HEK293T (cell line): ENCODE measurements around the gene EFNA5.

Experiments used
- CTCF ChIA-PET: fragments of 350-600 bp; formaldehyde crosslinking; extraction: SDS; loops from one replicate; lab custom pipeline; 2021; ENCODE audit warnings: antibody characterized with exemption, inconsistent platforms; lab: Yijun Ruan, JAX
- POLR2A ChIA-PET: fragments of 350-600 bp; formaldehyde crosslinking; extraction: SDS; loops from one replicate; lab custom pipeline; 2020; ENCODE audit warnings: antibody characterized with exemption, inconsistent platforms; lab: Yijun Ruan, JAX
- DNase-seq: peaks from one replicate; pipeline ENCODE4 v3.0.0; 2012; ENCODE audit warnings: mixed read lengths; ENCODE audit errors: extremely low spot score
- ARNT ChIP-seq: fragments of 450-650 bp; IDR thresholded peaks from 2 replicates; pipeline ENCODE4 v1.6.1; 2017; ENCODE audit warnings: mild to moderate bottlenecking
- BHLHE40 ChIP-seq: fragments of 450-650 bp; IDR thresholded peaks from 2 replicates; pipeline ENCODE4 v1.6.1; 2016; ENCODE audit warnings: mild to moderate bottlenecking, moderate library complexity, borderline replicate concordance
- CTBP1 ChIP-seq: fragments of 450-650 bp; IDR thresholded peaks from 2 replicates; pipeline ENCODE4 v1.6.1; 2016; ENCODE audit warnings: borderline replicate concordance
- ELF4 ChIP-seq: fragments of 450-650 bp; IDR thresholded peaks from 2 replicates; pipeline ENCODE4 v1.6.1; 2017; ENCODE audit warnings: antibody characterized with exemption
- FOXA1 ChIP-seq: fragments of 450-650 bp; IDR thresholded peaks from 2 replicates; pipeline ENCODE4 v1.6.1; 2016; ENCODE audit warnings: mild to moderate bottlenecking
- FOXK2 ChIP-seq: fragments of 450-650 bp; IDR thresholded peaks from 2 replicates; pipeline ENCODE4 v1.6.1; 2016; ENCODE audit warnings: mild to moderate bottlenecking
- FOXM1 ChIP-seq: fragments of 450-650 bp; IDR thresholded peaks from 2 replicates; pipeline ENCODE4 v1.6.1; 2017; ENCODE audit warnings: mild to moderate bottlenecking, borderline replicate concordance
- HDGF ChIP-seq: fragments of 450-650 bp; IDR thresholded peaks from 2 replicates; pipeline ENCODE4 v1.6.1; 2017; ENCODE audit warnings: antibody characterized with exemption, borderline replicate concordance
- L3MBTL2 ChIP-seq: fragments of 450-650 bp; conservative IDR thresholded peaks from 2 replicates; pipeline ENCODE4 v1.6.1; 2016; ENCODE audit warnings: mild to moderate bottlenecking
- LEF1 ChIP-seq: fragments of 450-650 bp; IDR thresholded peaks from 2 replicates; pipeline ENCODE4 v1.6.1; 2017; ENCODE audit warnings: mild to moderate bottlenecking, borderline replicate concordance
- NFRKB ChIP-seq: fragments of 450-650 bp; IDR thresholded peaks from 2 replicates; pipeline ENCODE4 v1.6.1; 2016; ENCODE audit warnings: mild to moderate bottlenecking, moderate library complexity
- PKNOX1 ChIP-seq: fragments of 450-650 bp; IDR thresholded peaks from 2 replicates; pipeline ENCODE4 v1.6.1; 2016
- SP1 ChIP-seq: fragments of 450-650 bp; IDR thresholded peaks from 2 replicates; pipeline ENCODE4 v1.6.1; 2017
- SUZ12 ChIP-seq: fragments of 450-650 bp; IDR thresholded peaks from 2 replicates; pipeline ENCODE4 v1.6.1; 2016; ENCODE audit warnings: mild to moderate bottlenecking
- TARDBP ChIP-seq: fragments of 450-650 bp; IDR thresholded peaks from 2 replicates; pipeline ENCODE4 v1.6.1; 2016
- ZNF384 ChIP-seq: fragments of 450-650 bp; IDR thresholded peaks from 2 replicates; pipeline ENCODE4 v1.6.1; 2016

Gene EFNA5

GRCh38 chr5:107460789-107461188, 209.9 kb downstream of the EFNA5 start:
- POLR2A ChIA-PET, result no interaction called here
- TF ChIP-seq NFRKB, result no peak
- no peak for TF ChIP-seq TARDBP
- no peak for TF ChIP-seq ARNT
- no peak for TF ChIP-seq FOXA1
- no peak for TF ChIP-seq BHLHE40
- TF ChIP-seq ELF4, result no peak
- no peak for TF ChIP-seq SUZ12
- TF ChIP-seq LEF1, result no peak
- no peak for TF ChIP-seq HDGF
- no peak for TF ChIP-seq PKNOX1
- TF ChIP-seq CTBP1, result no peak
- TF ChIP-seq SP1, result no peak
- no peak for TF ChIP-seq FOXM1
- no peak for TF ChIP-seq ZNF384
- TF ChIP-seq L3MBTL2, result no peak
- TF ChIP-seq FOXK2, result no peak
- CTCF ChIA-PET, result no interaction called here

GRCh38 chr5:107459605-107460004, 211.1 kb downstream of the EFNA5 start:
- no peak for DNase-seq
- CTCF ChIA-PET, result no interaction called here
- POLR2A ChIA-PET, result no interaction called here
- TF ChIP-seq SUZ12, result no peak
- TF ChIP-seq ARNT, result no peak
- TF ChIP-seq LEF1, result no peak
- TF ChIP-seq NFRKB, result no peak
- TF ChIP-seq BHLHE40, result no peak
- no peak for TF ChIP-seq PKNOX1
- no peak for TF ChIP-seq ELF4
- no peak for TF ChIP-seq FOXM1
- no peak for TF ChIP-seq TARDBP
- no peak for TF ChIP-seq L3MBTL2
- no peak for TF ChIP-seq FOXK2
- TF ChIP-seq ZNF384, result no peak
- no peak for TF ChIP-seq FOXA1
- no peak for TF ChIP-seq HDGF
- no peak for TF ChIP-seq SP1
- TF ChIP-seq CTBP1, result no peak

More at GRCh38 chr5:107460789-107461188, 209.9 kb downstream of the EFNA5 start:
- DNase-seq, result no peak

- POLR2A ChIA-PET, result no interaction called here
- DNase-seq, result no peak
- TF ChIP-seq HDGF (no peak), SUZ12 (no peak), FOXA1 (no peak), L3MBTL2 (no peak), SP1 (no peak), LEF1 (no peak), BHLHE40 (no peak), ELF4 (no peak), FOXM1 (no peak), PKNOX1 (no peak), ARNT (no peak), FOXK2 (no peak), TARDBP (no peak), CTBP1 (no peak), ZNF384 (no peak), NFRKB (no peak)
- CTCF ChIA-PET, result no interaction called here
Measured at GRCh38 chr5:107458322-107458721, 212.4 kb downstream of the EFNA5 start.

- DNase-seq, result no peak
- no peak for TF ChIP-seq LEF1
- TF ChIP-seq FOXA1, result no peak
- no peak for TF ChIP-seq NFRKB
- no peak for TF ChIP-seq HDGF
- no peak for TF ChIP-seq PKNOX1
- no peak for TF ChIP-seq TARDBP
- no peak for TF ChIP-seq ELF4
- TF ChIP-seq SP1, result no peak
- TF ChIP-seq FOXM1, result no peak
- TF ChIP-seq ZNF384, result no peak
- TF ChIP-seq BHLHE40, result no peak
- TF ChIP-seq SUZ12, result no peak
- TF ChIP-seq L3MBTL2, result no peak
- no peak for TF ChIP-seq ARNT
- no peak for TF ChIP-seq CTBP1
- no peak for TF ChIP-seq FOXK2
- POLR2A ChIA-PET, result no interaction called here
- CTCF ChIA-PET, result no interaction called here
Measured at GRCh38 chr5:107457881-107458280, 212.9 kb downstream of the EFNA5 start.

GRCh38 chr5:107457138-107457537, 213.6 kb downstream of the EFNA5 start:
- POLR2A ChIA-PET, result no interaction called here
- DNase-seq, result no peak
- CTCF ChIA-PET, result no interaction called here
- TF ChIP-seq HDGF (no peak), LEF1 (no peak), ARNT (no peak)
